Stimulated activated CD8-positive, alpha-beta memory T cell treated with anti-CD3 and anti-CD28 coated beads, Interleukin-12 subunit alpha, Interleukin-12 subunit beta, amount 100 ng/mL, for 24 hours (primary cell): ENCODE results near the gene MSGN1.

Experiments
- DNase-seq: peaks from one replicate; pipeline ENCODE4 v3.0.0-alpha.2; 2020; ENCODE audit errors: extremely low read depth

MSGN1 gene, protein sequence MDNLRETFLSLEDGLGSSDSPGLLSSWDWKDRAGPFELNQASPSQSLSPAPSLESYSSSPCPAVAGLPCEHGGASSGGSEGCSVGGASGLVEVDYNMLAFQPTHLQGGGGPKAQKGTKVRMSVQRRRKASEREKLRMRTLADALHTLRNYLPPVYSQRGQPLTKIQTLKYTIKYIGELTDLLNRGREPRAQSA

DNA sequence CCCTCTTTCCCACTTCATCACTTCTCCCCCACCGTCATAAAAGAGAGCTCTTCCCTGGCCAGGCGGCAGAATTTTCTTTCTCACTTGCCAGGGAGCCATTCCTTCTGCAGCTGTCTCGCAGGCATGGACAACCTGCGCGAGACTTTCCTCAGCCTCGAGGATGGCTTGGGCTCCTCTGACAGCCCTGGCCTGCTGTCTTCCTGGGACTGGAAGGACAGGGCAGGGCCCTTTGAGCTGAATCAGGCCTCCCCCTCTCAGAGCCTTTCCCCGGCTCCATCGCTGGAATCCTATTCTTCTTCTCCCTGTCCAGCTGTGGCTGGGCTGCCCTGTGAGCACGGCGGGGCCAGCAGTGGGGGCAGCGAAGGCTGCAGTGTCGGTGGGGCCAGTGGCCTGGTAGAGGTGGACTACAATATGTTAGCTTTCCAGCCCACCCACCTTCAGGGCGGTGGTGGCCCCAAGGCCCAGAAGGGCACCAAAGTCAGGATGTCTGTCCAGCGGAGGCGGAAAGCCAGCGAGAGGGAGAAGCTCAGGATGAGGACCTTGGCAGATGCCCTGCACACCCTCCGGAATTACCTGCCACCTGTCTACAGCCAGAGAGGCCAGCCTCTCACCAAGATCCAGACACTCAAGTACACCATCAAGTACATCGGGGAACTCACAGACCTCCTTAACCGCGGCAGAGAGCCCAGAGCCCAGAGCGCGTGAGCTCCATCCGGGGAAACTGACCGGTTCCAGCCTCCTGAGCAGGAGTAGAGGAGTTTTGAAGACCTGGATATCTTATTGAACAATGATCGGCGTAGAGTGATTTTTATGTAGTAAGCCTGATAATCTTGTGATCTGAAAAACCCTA, at the start of gene MSGN1:
Gene MSGN1 (plus strand): TSS at position 65 of the 850 bp plus-strand sequence. CDS start 59 bp downstream, at position 124.
- no peak for DNase-seq

DNA sequence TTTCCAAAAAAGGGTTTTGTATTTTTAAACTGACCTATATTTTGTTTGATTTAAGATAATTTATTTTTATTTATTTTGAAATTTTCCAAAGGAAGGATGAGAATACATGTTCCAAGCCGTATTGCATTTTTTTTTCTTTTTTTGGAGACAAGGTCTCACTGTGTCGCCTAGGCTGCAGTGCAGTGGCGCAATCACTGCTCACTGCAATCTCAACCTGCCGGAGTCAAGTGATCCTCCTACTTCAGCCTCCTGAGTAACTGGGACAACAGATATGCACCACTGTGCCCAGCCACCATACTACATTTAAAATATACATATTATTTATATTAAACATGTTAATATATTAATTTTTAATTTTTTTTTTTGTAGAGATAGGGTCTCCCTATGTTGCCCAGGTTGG, 47.4 kb upstream of the MSGN1 start:
- no peak for DNase-seq

DNA sequence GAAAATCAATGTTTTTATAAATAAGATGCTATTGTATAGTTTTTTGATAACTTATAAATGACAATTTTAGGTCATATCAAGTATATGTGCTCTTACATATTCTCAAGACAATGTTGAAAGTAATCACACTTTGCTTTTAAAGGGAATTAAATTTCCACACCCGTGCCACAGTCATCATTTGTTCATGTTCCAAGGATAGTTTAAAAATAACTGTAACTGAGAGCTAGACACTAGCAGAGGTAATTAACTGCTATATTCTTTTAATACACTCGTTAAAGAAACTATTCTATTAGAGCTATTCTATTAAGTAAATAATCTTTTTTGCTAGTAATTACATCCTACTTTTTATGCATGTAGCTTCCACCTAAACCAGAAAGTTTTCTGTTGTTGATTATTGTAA, 44.3 kb upstream of the MSGN1 start:
- no peak for DNase-seq

DNA sequence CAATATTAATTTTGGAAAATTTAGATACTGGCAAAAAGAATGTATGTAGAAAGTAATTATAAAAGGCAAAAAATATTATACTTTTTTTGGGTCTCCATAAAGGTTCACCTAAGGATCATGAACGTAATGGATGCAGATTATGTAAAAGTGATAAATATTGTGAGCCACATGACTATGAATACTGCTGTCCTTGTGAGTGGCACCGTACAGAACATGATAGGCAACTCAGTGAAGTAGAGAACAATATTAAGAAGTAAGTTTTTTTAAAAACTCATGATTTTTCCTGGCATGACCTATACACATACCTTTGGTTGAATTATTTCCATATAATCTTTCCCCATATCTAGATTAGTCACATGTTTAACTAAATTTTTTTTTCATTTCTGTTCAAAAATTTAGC, 43.7 kb upstream of the MSGN1 start:
- DNase-seq, result no peak

DNA sequence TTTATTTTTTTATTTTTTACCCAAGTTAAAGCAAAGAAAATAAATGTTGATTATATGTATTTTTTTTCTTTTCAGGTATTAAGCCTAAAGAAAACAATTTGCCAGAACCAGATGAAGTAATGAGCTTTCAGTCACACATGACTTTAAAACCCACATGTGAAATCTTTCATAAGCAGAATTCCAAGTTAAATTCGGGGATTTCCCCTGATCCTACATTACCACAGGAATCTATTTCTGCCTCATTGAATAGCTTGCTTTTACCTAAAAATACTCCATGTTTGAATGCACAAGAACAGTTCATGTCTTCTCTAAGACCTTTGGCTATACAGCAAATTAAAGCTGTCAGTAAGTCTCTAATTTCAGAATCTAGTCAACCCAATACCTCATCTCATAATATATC, 35.7 kb upstream of the MSGN1 start:
- DNase-seq, result no peak

DNA sequence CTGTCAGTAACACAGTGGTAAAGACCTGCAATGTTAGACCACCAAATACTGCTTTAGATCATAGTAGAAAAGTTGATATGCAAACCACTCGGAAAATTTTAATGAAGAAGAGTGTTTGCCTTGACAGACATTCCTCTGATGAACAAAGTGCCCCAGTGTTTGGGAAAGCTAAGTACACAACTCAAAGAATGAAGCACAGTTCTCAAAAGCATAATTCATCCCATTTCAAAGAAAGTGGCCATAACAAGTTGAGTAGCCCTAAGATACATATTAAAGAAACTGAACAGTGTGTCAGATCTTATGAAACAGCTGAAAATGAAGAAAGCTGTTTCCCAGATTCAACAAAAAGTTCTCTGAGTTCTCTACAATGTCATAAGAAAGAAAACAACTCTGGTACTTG, 34.8 kb upstream of the MSGN1 start:
- no peak for DNase-seq

DNA sequence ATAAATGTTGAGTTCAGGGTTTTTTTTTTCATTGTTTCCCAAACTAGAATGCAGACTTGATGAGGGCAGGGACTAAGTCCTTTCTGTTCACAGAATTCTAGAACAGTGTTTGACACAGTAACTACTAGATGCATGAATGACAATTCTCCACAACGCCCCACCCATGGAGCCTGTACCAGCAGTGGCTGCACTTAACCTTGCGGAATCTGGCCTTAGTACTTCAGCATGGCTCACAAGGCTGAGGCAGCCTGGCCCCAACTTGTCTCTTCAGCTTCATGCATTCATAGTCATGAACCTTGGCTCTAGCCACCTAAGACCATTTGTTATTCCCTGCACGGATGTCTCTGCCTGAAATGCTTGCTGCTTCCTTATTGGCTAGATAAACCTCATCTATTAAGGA, 29.5 kb upstream of the MSGN1 start:
- DNase-seq, result no peak

DNA sequence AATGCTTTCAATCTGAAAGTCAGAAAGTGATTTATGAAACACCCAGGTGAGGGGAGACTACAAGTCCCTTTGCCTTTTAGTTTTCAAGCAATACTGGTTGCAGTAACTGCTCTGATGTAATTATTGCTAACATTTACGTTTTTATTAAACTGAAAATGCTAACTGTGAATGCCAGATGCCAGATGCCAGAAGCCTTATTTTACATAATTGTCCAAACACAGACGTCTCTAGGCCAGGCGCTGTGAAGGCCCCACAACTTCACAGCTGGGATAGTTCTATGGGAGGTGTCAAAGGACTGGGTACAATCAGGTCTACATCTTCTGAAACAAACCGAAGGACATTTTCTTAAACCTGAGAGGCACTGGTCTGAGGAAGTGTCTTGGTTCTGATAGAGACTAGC, 27.5 kb upstream of the MSGN1 start:
- no peak for DNase-seq

DNA sequence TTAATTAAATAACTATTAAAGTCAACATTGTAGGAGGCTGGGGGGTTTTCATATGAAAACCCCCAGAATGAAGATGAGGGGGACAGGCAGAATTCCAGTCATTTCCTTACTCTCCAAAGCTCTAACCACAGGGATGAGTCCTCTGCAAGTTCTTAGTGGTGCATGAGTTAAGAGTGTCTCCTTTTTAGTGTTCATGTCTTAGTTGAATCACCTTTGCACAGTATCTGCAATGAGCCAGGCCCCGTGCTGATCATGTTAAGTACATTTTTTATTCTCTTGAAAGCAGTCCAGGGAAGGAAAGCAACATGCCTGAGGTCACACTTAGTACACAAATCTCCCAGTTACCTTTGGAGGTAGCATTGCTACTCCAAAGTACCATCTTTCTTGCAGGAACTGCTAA, 25.7 kb upstream of the MSGN1 start:
- DNase-seq, result no peak

DNA sequence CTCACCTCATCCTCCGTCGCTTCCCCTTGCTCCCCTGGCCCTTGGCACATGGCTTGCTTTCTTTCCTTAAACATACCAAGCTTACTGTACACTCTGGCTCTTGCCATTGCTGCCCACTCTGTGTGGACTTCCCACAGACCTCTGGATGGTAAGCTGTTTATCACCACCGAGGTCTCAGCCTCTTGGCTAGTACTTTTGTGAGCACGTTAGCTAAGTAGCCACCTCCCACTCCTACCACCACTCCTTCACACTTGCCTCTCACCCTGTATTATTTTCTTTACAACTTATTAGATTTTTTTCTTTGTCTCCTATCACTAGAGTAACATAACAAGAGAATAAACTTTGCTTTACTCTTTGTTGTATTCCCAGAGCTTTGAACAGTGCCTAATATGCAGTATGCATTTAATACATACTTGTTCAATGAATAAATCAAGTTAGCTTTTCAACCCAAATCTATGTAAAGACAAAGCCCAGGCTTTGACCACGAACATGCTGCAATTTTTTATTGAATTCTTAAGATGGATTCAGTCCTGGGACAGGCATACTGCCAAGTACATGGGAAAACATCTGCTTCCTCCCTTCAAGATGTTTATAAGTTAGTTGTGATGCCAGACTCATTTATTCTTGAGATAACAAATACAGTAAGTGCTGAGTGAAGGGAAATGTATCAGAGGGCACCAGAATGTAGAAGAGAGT, 25.0 kb upstream of the MSGN1 start:
- DNase-seq, result no peak

DNA sequence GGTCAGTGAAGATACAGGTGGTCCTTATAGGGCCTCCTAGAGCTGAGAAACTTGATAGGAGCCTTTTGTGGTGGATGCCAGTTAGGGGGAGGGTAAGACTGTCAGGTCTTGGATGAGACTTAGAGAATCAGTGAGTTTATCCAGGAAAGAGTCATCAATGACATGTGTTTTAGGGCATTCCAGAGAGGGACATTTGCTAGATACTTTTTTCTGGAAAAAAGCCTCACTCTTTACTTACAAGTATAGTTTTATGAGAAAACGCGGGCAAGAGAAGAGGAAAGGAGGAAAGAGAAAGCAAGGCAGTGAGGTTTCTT, 24.5 kb upstream of the MSGN1 start:
- no peak for DNase-seq

DNA sequence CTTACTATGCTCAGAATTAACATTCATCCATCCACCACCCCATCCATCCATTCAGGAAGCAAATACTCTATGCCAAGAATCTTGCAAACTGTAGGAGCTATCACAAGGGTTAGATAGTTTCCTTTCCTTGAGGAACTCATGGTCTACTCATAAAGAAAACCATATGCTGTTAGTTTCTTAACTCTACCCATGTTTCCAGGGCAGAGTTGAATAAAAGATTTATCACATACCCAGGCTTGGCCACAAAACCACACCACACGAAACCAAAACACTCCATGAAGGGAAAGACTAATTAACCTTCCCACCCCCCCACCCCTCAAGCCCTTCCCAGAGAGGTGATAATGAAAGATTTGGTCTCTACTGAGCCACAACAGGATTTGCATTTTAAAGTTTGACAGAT, 23.7 kb upstream of the MSGN1 start:
- DNase-seq, result no peak

DNA sequence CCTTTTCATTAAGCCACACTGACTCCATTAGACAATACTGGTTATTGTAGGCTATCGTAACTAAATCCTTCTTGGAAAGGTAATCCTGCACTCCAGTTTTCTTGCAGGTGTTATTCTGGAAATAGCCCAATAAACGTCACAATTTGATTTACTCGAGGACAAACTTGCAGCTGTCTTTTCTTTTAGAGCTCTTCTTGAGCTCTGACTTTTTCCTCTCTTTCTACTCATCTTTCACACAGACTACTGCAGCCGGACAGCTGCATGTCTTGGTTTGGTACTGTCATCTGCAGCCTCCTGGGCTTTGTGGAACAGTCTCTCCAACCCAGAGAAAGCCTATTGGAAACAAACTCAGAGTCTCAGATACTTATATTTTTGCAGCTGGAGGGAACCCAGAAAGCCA, 23.0 kb upstream of the MSGN1 start:
- DNase-seq, result no peak

DNA sequence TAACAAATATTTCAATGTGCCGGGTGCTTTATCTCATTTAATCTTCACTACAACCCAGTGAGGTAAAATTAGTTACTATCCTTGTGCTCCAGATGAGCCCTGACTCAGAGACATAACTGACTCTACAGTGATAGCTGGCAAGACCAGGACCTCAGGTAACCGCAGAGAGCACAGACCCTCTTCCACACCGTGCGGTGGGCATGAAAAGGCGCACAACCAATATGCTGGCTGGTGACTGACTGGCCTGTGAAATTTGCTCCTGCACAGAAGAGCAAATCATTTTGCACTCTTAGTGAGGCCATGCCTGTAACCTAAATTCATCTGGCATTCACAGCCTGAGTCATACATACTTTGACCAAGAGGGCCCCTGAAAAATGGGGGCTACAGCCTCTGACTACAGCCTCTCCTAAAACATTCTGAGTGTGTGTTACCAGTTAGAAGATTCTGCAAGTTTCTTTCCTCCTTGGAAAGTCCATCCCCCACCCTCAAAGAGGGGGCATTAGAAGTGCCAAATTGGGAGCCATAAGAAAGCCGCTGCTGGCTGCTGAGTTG, 22.4 kb upstream of the MSGN1 start:
- no peak for DNase-seq

DNA sequence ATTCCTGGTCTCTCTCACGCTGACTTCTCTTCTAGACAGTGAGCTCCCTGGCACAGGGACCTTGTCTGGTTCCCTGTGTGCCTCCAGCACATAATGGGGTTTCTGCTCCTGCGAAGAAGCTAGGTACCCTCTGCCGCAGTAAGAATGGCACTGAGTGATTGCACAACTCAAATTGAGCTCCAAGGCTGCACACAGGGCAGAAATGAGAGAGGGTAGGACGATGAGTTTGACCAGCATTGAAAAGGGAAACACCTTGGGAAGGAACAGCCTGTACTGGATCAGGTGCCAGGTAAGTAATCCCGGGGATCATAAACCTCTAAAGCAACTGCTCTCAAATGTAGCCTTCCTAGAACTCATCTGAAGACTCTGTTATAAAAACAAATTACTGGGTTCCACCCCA, 21.0 kb upstream of the MSGN1 start:
- DNase-seq, result no peak

DNA sequence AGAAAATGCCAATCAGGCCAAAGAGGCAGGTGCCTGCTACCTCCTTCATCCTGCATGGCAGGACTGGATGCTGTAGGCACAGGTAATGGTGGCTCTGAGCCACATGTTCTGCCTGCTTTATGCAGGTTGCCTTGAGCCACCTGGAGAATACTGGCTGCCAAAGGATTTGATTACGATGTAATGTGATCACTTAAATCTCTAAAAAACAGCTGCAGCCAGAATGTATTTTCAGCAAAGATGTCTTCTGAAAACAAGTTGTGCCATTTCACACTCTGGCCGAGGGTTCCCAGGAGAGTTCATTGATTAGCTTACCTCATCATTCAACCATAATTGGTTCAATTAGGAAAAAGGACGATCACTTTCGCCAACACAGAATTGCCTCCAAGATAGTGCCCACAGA, 17.9 kb upstream of the MSGN1 start:
- no peak for DNase-seq

DNA sequence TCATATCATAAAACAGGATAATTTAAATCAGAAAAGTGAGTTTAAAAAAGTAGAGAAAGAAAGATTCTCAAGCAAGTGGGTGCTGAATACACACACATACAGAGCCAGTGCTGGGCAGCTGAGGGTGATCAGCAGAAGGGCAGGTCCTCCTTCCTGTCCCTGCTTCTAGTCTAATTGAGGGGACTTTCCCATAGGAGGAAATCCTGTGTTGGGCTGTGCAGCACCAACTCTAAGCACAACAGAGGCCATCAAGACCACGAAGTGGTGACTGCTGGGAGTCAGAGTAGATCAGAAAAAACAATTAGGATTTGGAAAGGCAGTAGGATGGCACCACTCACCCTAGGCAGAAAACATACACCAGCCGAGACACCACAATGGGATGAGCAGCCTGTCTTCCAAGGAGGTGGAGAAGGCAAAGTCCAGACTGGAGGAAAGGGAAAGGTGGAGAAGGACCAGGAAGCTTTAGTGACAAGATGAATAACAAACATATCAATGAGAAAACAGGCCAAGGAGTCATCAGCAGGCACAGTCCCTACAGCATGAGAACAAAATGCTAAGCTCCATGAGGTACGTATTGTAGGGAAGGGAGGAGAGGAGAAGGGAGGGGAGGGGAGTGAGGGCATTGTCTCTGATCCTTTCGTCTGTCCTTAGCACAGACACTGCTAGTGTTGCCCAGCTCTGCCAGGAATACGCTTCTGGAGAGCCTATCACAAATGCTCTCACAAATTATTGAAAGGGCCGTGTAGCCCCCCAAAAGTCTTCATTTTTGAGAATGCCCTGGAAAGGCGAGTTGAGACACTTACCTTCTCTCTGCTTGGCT, 16.7 kb upstream of the MSGN1 start:
- no peak for DNase-seq

DNA sequence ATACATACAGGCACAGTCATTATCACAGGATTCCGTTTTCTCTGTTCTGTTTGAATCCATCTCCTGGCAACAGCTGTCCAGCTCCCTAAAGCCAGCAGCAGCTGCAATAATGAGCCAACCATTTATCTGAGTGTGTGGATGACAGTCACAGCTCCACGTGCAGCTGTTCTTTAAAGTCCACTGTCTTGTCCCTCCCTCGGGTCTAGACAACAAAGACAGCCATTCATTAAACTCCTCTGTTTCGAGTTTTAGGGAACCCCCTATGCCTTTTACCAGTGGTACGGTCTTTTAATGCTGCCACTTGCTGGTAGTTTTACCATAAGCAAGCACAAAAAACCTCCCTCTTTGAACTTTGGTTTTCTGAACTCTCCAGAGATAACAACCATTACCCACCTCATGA, 16.0 kb upstream of the MSGN1 start:
- DNase-seq, result no peak

DNA sequence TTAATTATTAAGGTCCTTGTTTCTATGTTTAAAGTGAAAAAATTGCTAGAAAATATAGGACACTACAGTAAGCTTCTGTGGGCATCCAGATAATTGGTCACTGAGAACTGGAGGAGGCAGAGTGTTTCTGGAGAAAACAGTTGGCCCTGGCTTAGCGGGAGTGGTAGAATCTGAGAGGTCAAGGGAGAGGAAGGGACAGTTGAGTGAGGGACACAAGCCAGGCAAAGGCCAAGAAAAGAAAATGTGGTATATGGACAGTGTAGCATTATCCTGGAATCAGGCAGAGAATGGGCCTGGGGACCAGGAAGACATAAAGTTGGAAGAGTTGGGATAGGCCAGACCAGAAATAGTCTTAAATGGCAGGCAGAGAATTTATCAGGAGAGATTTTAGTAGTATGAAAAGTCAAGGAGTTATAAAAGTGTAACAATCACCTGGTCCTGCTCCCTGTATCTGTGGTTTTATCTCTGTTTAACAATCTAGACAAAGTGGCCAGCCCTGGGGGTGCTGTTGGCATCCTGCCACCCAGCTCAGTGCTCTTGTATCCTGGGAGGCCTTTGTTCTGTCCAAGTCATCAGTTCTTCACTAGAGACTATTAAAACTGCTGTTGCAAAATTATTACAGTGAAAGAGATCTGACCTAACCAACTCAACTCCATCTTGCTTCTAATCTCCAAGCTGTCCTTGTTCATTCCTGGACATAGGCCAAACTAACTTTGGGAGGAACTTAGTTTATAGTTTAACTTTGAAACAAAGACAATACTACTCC, 15.4 kb upstream of the MSGN1 start:
- DNase-seq, result no peak

DNA sequence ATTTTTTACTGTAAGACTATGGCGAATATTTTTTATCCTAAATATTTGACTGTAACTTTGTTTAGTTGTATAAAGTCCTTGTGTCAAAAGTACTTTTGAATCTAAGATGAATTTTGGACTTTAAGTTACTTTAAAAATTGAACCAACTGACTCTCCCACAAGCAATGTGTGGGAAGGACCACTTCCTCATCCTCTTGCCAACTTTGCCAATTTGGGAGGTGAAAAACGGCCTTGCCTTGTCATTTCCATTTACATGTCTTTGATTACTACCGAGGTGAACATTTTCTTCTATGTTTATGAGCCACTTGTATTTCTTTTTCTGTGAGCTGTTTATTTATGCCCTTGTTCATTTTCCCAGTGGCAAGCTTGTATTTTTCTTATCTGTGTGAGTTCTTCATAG, 12.8 kb upstream of the MSGN1 start:
- DNase-seq, result no peak

DNA sequence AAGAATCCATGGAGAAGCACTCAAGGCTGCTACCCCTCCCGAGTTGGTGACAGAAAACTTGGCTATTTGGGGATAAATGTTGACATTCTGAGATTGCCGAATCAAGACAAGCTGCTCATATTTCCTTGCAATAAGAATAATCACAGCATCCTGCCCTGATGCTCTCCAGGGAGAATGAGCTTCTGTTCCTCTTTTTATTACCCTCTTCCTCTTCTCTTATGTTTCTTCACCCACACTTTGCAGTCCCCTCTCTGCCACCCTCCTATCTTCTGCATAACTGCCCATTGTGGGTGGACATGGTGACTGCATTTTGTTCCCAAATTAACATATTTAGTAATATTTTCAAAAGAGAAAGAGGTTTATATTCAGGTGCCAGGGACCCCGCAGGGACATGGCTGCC, 11.9 kb upstream of the MSGN1 start:
- DNase-seq, result no peak
